Measurements from ENCODE around the gene FOXN3. TPM values are rescaled to one million over a fixed set of nuclear protein-coding genes. Genes with fewer than 3 reads are reported as not detected.

FOXN3 gene
- polyA plus RNA-seq, 1 donor = 39.5 TPM

DNA sequence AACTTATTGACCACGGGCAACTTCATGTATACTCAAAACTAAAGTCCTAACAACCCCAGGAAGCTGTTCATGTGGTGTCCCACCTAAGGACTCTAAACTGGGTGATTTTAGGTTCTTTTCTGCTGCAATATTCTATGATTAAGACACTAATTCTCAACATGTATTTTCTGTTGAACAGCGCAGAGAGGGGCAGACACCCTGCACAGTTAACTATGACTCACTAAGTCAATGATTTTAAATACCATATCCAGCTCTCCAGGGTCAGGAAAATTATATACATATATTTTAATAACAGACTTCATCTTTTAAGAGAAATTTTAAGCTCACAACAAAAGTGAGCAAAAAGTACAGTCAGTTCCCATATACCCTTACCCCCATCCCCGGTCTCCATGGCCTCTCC, 85.0 kb downstream of the FOXN3 start:
- peaks cover 4% of the 10 kb centered on the region for H3K4me1 ChIP-seq (ENCODE audit: control insufficient read depth, insufficient read depth, low read length)
- peaks cover 3% of the 10 kb centered on the region for H3K36me3 ChIP-seq (ENCODE audit: control insufficient read depth, insufficient read depth, low read length)
- no peak overlapping the region for H3K27ac ChIP-seq (ENCODE audit: low read length)
- H3K9me3 ChIP-seq (ENCODE audit: control insufficient read depth, low read depth, low read length) = no peaks in the 10 kb centered on the region
- no peaks in the 10 kb centered on the region for H3K27me3 ChIP-seq (ENCODE audit: control insufficient read depth, insufficient read depth, low read length)
- no peak overlapping the region for H3K4me3 ChIP-seq (ENCODE audit: low read length)
- DNase-seq = no peak
- 100% methylated on average over 1 of the region's 3 CpGs for WGBS (ENCODE audit: insufficient coverage, low lambda C conversion rate)

DNA sequence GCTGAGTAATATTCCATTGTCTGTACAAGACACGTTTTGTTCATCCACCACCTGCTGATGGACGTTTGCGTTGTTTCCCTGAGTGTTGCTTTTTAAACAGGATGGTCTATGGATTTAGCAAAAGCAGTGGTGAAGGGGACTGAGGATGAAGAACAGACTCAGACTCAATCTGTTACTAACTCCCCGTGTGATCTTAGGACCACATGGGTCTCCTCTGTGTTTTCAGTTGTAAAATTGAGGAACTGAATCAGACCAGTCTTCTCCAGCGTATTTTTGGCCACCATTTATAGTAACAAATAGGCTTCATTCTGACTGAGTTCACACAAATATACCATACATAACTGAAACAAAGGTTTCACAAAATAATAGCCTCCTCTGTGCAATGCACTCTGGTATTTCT, 85.6 kb downstream of the FOXN3 start:
- no CpG with 5 or more reads among the region's 5 CpGs for WGBS (ENCODE audit: insufficient coverage, low lambda C conversion rate)
- no peaks in the 10 kb centered on the region for H3K4me1 ChIP-seq (ENCODE audit: control insufficient read depth, insufficient read depth, low read length)
- DNase-seq = no peak

DNA sequence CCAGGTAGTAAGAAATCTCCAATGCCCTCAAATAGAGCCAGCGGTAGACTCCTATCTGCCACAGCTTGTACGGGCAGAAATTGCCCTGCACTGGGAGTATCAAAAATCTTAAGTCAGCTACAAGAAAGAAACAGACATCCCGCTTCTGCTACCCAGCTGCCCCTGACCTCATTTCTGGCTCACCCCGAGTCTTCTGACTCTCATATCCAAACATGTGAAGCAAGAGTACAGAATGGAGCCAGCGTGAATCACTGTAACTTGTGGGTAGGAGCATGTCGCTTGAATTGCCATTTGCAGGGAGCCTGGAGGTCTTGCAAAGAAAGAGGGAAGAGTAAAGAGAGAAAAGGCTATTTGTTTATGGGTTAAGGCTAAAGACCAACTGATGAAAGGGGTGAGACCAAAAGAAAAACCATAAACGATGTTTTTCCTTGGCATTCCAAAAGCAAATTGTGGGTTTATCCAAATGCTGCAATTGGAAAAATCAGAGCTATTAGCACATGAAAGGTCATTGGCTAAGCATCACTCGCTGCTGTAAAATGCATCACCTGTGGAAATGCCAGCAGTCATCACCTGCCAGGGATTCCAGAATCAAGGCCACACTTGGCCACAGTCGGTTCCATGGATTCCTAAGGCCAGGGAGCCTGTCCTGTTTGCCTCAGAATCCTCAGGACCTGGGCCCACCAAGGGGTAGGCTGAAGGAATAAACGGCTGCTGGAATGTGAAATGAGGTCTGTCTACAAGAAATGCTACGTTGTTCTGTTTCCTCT, 86.6 kb downstream of the FOXN3 start:
- 71% methylated on average over 3 of the region's 11 CpGs for WGBS (ENCODE audit: insufficient coverage, low lambda C conversion rate)
- Histone ChIP-seq H3K27ac (ENCODE audit: low read length) (no peak overlapping the region), H3K27me3 (ENCODE audit: control insufficient read depth, insufficient read depth, low read length) (no peaks in the 10 kb centered on the region), H3K4me1 (ENCODE audit: control insufficient read depth, insufficient read depth, low read length) (no peaks in the 10 kb centered on the region), H3K9me3 (ENCODE audit: control insufficient read depth, low read depth, low read length) (no peaks in the 10 kb centered on the region), H3K4me3 (ENCODE audit: low read length) (no peak overlapping the region), H3K36me3 (ENCODE audit: control insufficient read depth, insufficient read depth, low read length) (peaks cover 9% of the 10 kb centered on the region)
- DNase-seq = no peak

More for the DNA sequence above, 85.6 kb downstream of the FOXN3 start:
- H3K36me3 ChIP-seq (ENCODE audit: control insufficient read depth, insufficient read depth, low read length) = peaks cover 5% of the 10 kb centered on the region
- no peaks in the 10 kb centered on the region for H3K9me3 ChIP-seq (ENCODE audit: control insufficient read depth, low read depth, low read length)
- no peaks in the 10 kb centered on the region for H3K27me3 ChIP-seq (ENCODE audit: control insufficient read depth, insufficient read depth, low read length)
- no peak overlapping the region for H3K4me3 ChIP-seq (ENCODE audit: low read length)
- no peak overlapping the region for H3K27ac ChIP-seq (ENCODE audit: low read length)

DNA sequence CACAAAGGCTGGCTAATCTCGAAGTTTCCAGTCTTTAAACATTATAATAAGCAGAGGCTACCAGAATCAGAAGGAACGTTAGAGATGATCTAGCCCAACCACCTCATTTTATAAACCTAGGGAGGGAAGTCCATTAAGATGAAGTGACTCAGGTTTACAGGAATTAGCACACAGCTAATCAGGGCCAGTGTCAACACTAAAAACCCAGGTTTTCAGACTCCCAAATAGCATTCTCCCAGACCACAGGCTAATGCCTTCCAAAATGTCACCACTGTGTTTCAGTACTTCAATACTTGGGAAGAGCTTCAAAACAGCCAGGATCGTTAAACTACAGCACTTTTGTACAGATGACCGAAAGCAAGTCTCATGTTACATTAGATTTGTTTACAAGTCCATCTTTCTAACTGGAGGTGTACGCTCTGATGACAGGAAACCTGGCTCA, 89.2 kb downstream of the FOXN3 start:
- H3K36me3 ChIP-seq (ENCODE audit: control insufficient read depth, insufficient read depth, low read length) = peaks cover 17% of the 10 kb centered on the region
- WGBS (ENCODE audit: insufficient coverage, low lambda C conversion rate) = 80% methylated on average over 1 of the region's 5 CpGs
- H3K9me3 ChIP-seq (ENCODE audit: control insufficient read depth, low read depth, low read length) = no peaks in the 10 kb centered on the region
- no peaks in the 10 kb centered on the region for H3K4me1 ChIP-seq (ENCODE audit: control insufficient read depth, insufficient read depth, low read length)
- DNase-seq = no peak
- no peak overlapping the region for H3K4me3 ChIP-seq (ENCODE audit: low read length)
- no peak overlapping the region for H3K27ac ChIP-seq (ENCODE audit: low read length)
- H3K27me3 ChIP-seq (ENCODE audit: control insufficient read depth, insufficient read depth, low read length) = no peaks in the 10 kb centered on the region

DNA sequence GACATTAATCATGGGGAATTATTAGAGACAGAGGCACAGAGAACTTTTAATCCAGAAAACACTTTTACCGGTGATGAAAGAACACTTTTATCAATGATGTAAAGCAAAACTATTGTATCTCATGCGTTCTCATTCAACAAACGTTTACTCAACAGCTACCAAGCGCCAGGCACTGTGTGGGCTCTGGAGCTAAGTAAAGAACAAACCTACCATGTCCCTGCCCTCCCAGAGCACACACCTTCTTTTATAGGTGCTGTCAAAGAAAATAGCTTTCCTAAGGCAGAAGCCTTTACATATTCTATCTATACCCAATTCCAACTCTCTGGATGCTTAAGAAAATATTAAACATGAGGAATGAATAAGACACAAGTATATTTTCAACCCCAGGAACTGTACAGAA, 91.1 kb downstream of the FOXN3 start:
- no peak for DNase-seq

DNA sequence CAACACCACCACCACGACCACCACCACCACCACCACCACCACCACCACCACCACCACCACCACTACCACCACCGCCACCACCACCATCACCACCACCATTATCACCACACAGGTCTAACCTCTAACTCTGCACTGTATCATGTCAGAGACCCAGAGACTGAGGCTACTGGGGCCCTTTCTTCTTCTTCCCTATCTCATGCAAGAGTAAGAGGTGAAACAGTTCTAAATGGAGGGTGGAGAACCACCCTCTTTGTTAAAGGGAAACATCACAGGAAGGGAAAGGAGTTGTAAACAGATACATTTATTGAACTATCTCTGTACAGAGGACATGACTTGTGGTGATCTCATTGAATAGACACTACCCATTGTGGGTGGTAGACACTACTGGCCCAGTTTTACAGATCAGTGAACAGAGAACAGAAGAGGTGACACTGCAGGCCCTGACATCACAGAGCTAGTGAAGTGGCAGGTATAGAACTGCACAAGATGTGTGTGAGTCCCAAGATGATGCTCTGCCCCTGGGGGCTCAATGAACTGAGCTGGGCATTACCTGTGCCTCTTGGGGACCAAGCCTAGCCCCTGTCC, 91.6 kb downstream of the FOXN3 start:
- no peak for DNase-seq
- Histone ChIP-seq H3K9me3 (ENCODE audit: control insufficient read depth, low read depth, low read length) (no peaks in the 10 kb centered on the region), H3K4me3 (ENCODE audit: low read length) (no peak overlapping the region), H3K4me1 (ENCODE audit: control insufficient read depth, insufficient read depth, low read length) (peaks cover 10% of the 10 kb centered on the region), H3K27ac (ENCODE audit: low read length) (no peak overlapping the region), H3K27me3 (ENCODE audit: control insufficient read depth, insufficient read depth, low read length) (no peaks in the 10 kb centered on the region), H3K36me3 (ENCODE audit: control insufficient read depth, insufficient read depth, low read length) (peaks cover 14% of the 10 kb centered on the region)
- no CpG with 5 or more reads among the region's 2 CpGs for WGBS (ENCODE audit: insufficient coverage, low lambda C conversion rate)

More for the DNA sequence above, 91.1 kb downstream of the FOXN3 start:
- H3K36me3 ChIP-seq (ENCODE audit: control insufficient read depth, insufficient read depth, low read length) = peaks cover 14% of the 10 kb centered on the region
- no peak overlapping the region for H3K4me3 ChIP-seq (ENCODE audit: low read length)
- 56% methylated on average over 4 of the region's 4 CpGs for WGBS (ENCODE audit: insufficient coverage, low lambda C conversion rate)
- H3K4me1 ChIP-seq (ENCODE audit: control insufficient read depth, insufficient read depth, low read length) = peaks cover 10% of the 10 kb centered on the region
- H3K27ac ChIP-seq (ENCODE audit: low read length) = no peak overlapping the region
- H3K27me3 ChIP-seq (ENCODE audit: control insufficient read depth, insufficient read depth, low read length) = no peaks in the 10 kb centered on the region
- no peaks in the 10 kb centered on the region for H3K9me3 ChIP-seq (ENCODE audit: control insufficient read depth, low read depth, low read length)

DNA sequence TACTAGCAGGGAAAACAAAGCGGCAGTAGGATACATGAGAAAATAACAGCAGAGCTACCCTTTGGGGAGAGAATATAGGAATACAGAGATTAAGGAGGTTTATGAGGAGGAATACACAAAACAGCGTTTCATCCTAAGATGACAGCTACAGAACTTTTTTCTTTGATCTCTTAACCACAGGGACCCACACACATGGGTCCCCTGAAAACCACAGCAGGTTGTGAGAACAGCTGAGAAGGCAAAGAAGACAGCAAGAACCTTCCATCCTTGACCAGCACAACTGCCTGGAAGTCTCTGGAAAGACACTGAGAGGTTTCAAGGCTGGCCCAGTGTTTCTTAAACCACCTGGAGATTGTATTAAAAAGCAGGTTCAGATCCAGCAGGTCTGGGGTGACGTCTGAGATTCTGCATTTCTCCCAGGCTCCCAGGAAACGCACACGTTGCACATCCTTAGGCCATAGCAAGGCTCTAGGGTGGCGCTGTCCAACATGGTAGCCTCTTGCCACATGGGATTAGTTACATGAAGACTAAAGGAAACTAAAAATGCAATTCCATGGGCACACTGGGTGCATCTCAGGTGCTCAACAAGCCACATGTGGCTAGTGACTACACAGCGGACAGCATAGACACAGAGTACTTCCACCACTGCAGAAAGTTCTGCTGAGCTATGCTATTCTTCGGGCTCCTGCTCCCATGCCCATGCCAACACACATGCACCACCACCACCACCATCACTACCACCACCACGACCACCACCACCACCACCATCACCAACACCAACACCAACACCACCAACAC, 92.3 kb downstream of the FOXN3 start:
- Histone ChIP-seq H3K27ac (ENCODE audit: low read length) (no peak overlapping the region), H3K36me3 (ENCODE audit: control insufficient read depth, insufficient read depth, low read length) (peaks cover 14% of the 10 kb centered on the region), H3K4me1 (ENCODE audit: control insufficient read depth, insufficient read depth, low read length) (peaks cover 10% of the 10 kb centered on the region), H3K4me3 (ENCODE audit: low read length) (no peak overlapping the region), H3K27me3 (ENCODE audit: control insufficient read depth, insufficient read depth, low read length) (no peaks in the 10 kb centered on the region), H3K9me3 (ENCODE audit: control insufficient read depth, low read depth, low read length) (no peaks in the 10 kb centered on the region)
- no peak for DNase-seq
- no CpG with 5 or more reads among the region's 9 CpGs for WGBS (ENCODE audit: insufficient coverage, low lambda C conversion rate)

DNA sequence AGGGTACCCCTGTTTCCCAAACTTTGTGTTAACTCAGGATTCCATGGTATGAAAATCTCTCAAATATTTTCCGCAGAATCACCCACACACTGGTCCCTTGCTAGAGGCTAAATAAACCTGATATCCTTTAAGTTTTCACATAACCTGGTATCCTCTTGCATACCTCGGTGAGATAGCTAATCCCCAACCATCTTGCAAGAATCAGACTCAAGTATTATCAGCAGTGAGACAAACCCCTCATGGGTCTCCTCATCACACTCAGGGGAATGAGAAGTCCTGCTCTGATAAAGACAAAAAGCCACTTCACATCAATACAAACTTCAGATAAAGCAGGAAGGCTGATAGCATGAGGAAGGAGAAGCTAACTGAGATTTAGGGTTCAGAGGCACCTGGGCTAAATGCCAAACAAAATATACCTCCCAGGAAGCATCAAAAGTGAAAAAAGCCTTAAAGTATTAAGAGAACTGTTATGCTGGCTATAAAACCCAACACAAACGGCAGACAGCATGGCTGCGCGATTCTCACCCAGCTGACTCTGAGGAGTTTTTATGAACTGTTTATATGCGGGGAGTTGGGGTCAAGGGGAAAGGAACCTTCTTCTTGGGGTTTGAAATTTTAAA, 96.5 kb downstream of the FOXN3 start:
- Histone ChIP-seq H3K36me3 (ENCODE audit: control insufficient read depth, insufficient read depth, low read length) (peaks cover 22% of the 10 kb centered on the region), H3K27me3 (ENCODE audit: control insufficient read depth, insufficient read depth, low read length) (no peaks in the 10 kb centered on the region), H3K4me3 (ENCODE audit: low read length) (no peak overlapping the region), H3K4me1 (ENCODE audit: control insufficient read depth, insufficient read depth, low read length) (peaks cover 10% of the 10 kb centered on the region), H3K9me3 (ENCODE audit: control insufficient read depth, low read depth, low read length) (no peaks in the 10 kb centered on the region), H3K27ac (ENCODE audit: low read length) (no peak overlapping the region)
- 40% methylated on average over 1 of the region's 6 CpGs for WGBS (ENCODE audit: insufficient coverage, low lambda C conversion rate)
- DNase-seq = no peak

DNA sequence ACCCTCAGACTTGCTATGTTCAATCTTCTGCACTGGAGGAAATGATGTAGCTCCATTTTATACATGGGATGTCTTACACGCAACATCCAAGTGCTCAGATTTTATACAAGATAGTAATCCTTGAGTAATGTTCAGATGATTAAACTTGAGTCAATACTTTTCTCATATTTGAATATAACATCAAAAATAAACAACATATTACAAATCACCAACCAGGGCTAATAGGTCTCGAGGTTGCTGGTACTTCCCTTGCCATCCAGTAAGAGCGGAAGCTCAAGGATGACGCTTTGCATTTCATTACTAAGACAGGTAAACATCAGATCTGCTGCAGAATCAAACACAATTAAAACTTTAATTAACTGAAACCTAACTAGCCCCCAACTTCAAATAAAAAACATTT, 97.3 kb downstream of the FOXN3 start:
- Histone ChIP-seq H3K27ac (ENCODE audit: low read length) (no peak overlapping the region), H3K4me1 (ENCODE audit: control insufficient read depth, insufficient read depth, low read length) (peaks cover 10% of the 10 kb centered on the region), H3K4me3 (ENCODE audit: low read length) (no peak overlapping the region), H3K36me3 (ENCODE audit: control insufficient read depth, insufficient read depth, low read length) (peaks cover 19% of the 10 kb centered on the region), H3K27me3 (ENCODE audit: control insufficient read depth, insufficient read depth, low read length) (no peaks in the 10 kb centered on the region), H3K9me3 (ENCODE audit: control insufficient read depth, low read depth, low read length) (no peaks in the 10 kb centered on the region)
- no CpG with 5 or more reads among the region's 4 CpGs for WGBS (ENCODE audit: insufficient coverage, low lambda C conversion rate)
- DNase-seq = no peak

DNA sequence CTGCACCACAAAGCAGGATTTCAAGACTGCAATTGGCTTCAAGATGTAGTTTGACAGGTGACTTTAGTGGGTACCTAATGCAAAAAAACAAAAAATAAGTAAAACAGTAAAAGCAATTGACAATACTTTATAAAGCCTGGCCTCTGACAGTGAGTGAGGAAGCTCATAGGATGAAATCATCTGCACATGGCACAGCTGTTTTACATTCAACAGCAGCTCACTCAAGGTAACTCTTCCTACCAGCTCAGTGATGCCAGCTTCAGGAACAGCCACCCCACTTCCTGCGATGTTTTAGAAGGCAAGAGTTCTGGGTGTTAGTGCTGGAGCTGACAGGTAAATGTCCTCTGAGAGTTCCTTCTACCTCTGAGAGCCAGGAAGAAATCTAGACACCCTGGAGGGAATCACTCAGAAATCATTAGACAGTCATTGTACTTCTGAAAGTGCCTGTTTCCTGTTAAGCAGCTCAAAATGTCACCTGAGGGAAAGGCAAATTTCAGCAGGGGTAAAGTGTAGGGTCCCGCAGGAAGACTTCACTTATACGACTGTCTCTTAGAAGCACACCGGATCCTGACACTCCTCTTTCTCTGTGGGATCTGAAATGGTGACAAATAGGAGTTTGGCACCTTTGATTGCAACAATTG, 99.9 kb downstream of the FOXN3 start:
- no CpG with 5 or more reads among the region's 4 CpGs for WGBS (ENCODE audit: insufficient coverage, low lambda C conversion rate)
- no peak overlapping the region for H3K27ac ChIP-seq (ENCODE audit: low read length)
- DNase-seq = no peak
- no peaks in the 10 kb centered on the region for H3K9me3 ChIP-seq (ENCODE audit: control insufficient read depth, low read depth, low read length)
- H3K4me3 ChIP-seq (ENCODE audit: low read length) = no peak overlapping the region
- H3K36me3 ChIP-seq (ENCODE audit: control insufficient read depth, insufficient read depth, low read length) = peaks cover 13% of the 10 kb centered on the region
- H3K27me3 ChIP-seq (ENCODE audit: control insufficient read depth, insufficient read depth, low read length) = no peaks in the 10 kb centered on the region
- H3K4me1 ChIP-seq (ENCODE audit: control insufficient read depth, insufficient read depth, low read length) = peaks cover 11% of the 10 kb centered on the region

Measured in large intestine (tissue), 3 donors.